ENCODE results near the gene CELSR2.

The CELSR2 gene

GRCh38 chr1:109261006-109261405 is 11.7 kb downstream of the CELSR2 start:
- no peak overlapping the region for H3K27ac ChIP-seq (ENCODE audit: low read length)
- no peaks in the 10 kb centered on the region for H3K9me3 ChIP-seq (ENCODE audit: control insufficient read depth in 1 of 2, low read length in 2 of 2)
- no peak overlapping the region for H3K4me3 ChIP-seq (ENCODE audit: low read depth in 1 of 2, low read length in 2 of 2)
- peaks cover 0 to 20% of the 10 kb centered on the region in 2 donors for H3K36me3 ChIP-seq (ENCODE audit: control insufficient read depth in 1 of 2, insufficient read depth in 2 of 2, low read length in 2 of 2)
- no peaks in the 10 kb centered on the region for H3K27me3 ChIP-seq (ENCODE audit: low read depth, low read length)
- peaks cover 0 to 6% of the 10 kb centered on the region in 2 donors for H3K4me1 ChIP-seq (ENCODE audit: control insufficient read depth in 1 of 2, insufficient read depth in 2 of 2, low read length in 2 of 2)

GRCh38 chr1:109261578-109261977 is 12.2 kb downstream of the CELSR2 start:
- Histone ChIP-seq H3K36me3 (ENCODE audit: control insufficient read depth in 1 of 2, insufficient read depth in 2 of 2, low read length in 2 of 2) (peaks cover 0 to 20% of the 10 kb centered on the region in 2 donors), H3K9me3 (ENCODE audit: control insufficient read depth in 1 of 2, low read length in 2 of 2) (no peaks in the 10 kb centered on the region), H3K27me3 (ENCODE audit: low read depth, low read length) (no peaks in the 10 kb centered on the region), H3K4me1 (ENCODE audit: control insufficient read depth in 1 of 2, insufficient read depth in 2 of 2, low read length in 2 of 2) (peaks cover 0 to 6% of the 10 kb centered on the region in 2 donors), H3K4me3 (ENCODE audit: low read depth in 1 of 2, low read length in 2 of 2) (no peak overlapping the region), H3K27ac (ENCODE audit: low read length) (no peak overlapping the region)

GRCh38 chr1:109262231-109263055 is 13.1 kb downstream of the CELSR2 start:
- H3K27ac ChIP-seq (ENCODE audit: low read length), result no peak overlapping the region
- peaks cover 0 to 20% of the 10 kb centered on the region in 2 donors for H3K36me3 ChIP-seq (ENCODE audit: control insufficient read depth in 1 of 2, insufficient read depth in 2 of 2, low read length in 2 of 2)
- H3K4me1 ChIP-seq (ENCODE audit: control insufficient read depth in 1 of 2, insufficient read depth in 2 of 2, low read length in 2 of 2), result peaks cover 0 to 6% of the 10 kb centered on the region in 2 donors
- no peaks in the 10 kb centered on the region for H3K9me3 ChIP-seq (ENCODE audit: control insufficient read depth in 1 of 2, low read length in 2 of 2)
- H3K4me3 ChIP-seq (ENCODE audit: low read depth in 1 of 2, low read length in 2 of 2), result no peak overlapping the region
- no peaks in the 10 kb centered on the region for H3K27me3 ChIP-seq (ENCODE audit: low read depth, low read length)

- no peak overlapping the region for H3K4me3 ChIP-seq (ENCODE audit: low read depth in 1 of 2, low read length in 2 of 2)
- no peaks in the 10 kb centered on the region for H3K27me3 ChIP-seq (ENCODE audit: low read depth, low read length)
- no peak overlapping the region for H3K27ac ChIP-seq (ENCODE audit: low read length)
- peaks cover 0 to 21% of the 10 kb centered on the region in 2 donors for H3K36me3 ChIP-seq (ENCODE audit: control insufficient read depth in 1 of 2, insufficient read depth in 2 of 2, low read length in 2 of 2)
- peaks cover 0 to 6% of the 10 kb centered on the region in 2 donors for H3K4me1 ChIP-seq (ENCODE audit: control insufficient read depth in 1 of 2, insufficient read depth in 2 of 2, low read length in 2 of 2)
- no peaks in the 10 kb centered on the region for H3K9me3 ChIP-seq (ENCODE audit: control insufficient read depth in 1 of 2, low read length in 2 of 2)
These were observed 13.9 kb downstream of the CELSR2 start for GRCh38 chr1:109263234-109263596.

GRCh38 chr1:109263597-109264378 is 14.4 kb downstream of the CELSR2 start:
- no peaks in the 10 kb centered on the region for H3K9me3 ChIP-seq (ENCODE audit: control insufficient read depth in 1 of 2, low read length in 2 of 2)
- H3K4me1 ChIP-seq (ENCODE audit: control insufficient read depth in 1 of 2, insufficient read depth in 2 of 2, low read length in 2 of 2), result peaks cover 0 to 6% of the 10 kb centered on the region in 2 donors
- no peak overlapping the region for H3K4me3 ChIP-seq (ENCODE audit: low read depth in 1 of 2, low read length in 2 of 2)
- no peak overlapping the region for H3K27ac ChIP-seq (ENCODE audit: low read length)
- no peaks in the 10 kb centered on the region for H3K27me3 ChIP-seq (ENCODE audit: low read depth, low read length)
- peaks cover 0 to 23% of the 10 kb centered on the region in 2 donors for H3K36me3 ChIP-seq (ENCODE audit: control insufficient read depth in 1 of 2, insufficient read depth in 2 of 2, low read length in 2 of 2)

- Histone ChIP-seq H3K27ac (ENCODE audit: low read length) (no peak overlapping the region), H3K9me3 (ENCODE audit: control insufficient read depth in 1 of 2, low read length in 2 of 2) (no peaks in the 10 kb centered on the region), H3K4me3 (ENCODE audit: low read depth in 1 of 2, low read length in 2 of 2) (no peak overlapping the region), H3K36me3 (ENCODE audit: control insufficient read depth in 1 of 2, insufficient read depth in 2 of 2, low read length in 2 of 2) (peaks cover 0 to 24% of the 10 kb centered on the region in 2 donors), H3K27me3 (ENCODE audit: low read depth, low read length) (no peaks in the 10 kb centered on the region), H3K4me1 (ENCODE audit: control insufficient read depth in 1 of 2, insufficient read depth in 2 of 2, low read length in 2 of 2) (peaks cover 0 to 6% of the 10 kb centered on the region in 2 donors)
These were observed 15.0 kb downstream of the CELSR2 start for GRCh38 chr1:109264379-109264755.

GRCh38 chr1:109265016-109265415 is 15.7 kb downstream of the CELSR2 start:
- peaks cover 0 to 6% of the 10 kb centered on the region in 2 donors for H3K4me1 ChIP-seq (ENCODE audit: control insufficient read depth in 1 of 2, insufficient read depth in 2 of 2, low read length in 2 of 2)
- H3K9me3 ChIP-seq (ENCODE audit: control insufficient read depth in 1 of 2, low read length in 2 of 2), result no peaks in the 10 kb centered on the region
- H3K27ac ChIP-seq (ENCODE audit: low read length), result no peak overlapping the region
- H3K27me3 ChIP-seq (ENCODE audit: low read depth, low read length), result no peaks in the 10 kb centered on the region
- H3K36me3 ChIP-seq (ENCODE audit: control insufficient read depth in 1 of 2, insufficient read depth in 2 of 2, low read length in 2 of 2), result peaks cover 0 to 31% of the 10 kb centered on the region in 2 donors
- H3K4me3 ChIP-seq (ENCODE audit: low read depth in 1 of 2, low read length in 2 of 2), result no peak overlapping the region

- peaks cover 0 to 39% of the 10 kb centered on the region in 2 donors for H3K36me3 ChIP-seq (ENCODE audit: control insufficient read depth in 1 of 2, insufficient read depth in 2 of 2, low read length in 2 of 2)
- H3K4me3 ChIP-seq (ENCODE audit: low read depth in 1 of 2, low read length in 2 of 2), result no peak overlapping the region
- no peaks in the 10 kb centered on the region for H3K9me3 ChIP-seq (ENCODE audit: control insufficient read depth in 1 of 2, low read length in 2 of 2)
- no peak overlapping the region for H3K27ac ChIP-seq (ENCODE audit: low read length)
- no peaks in the 10 kb centered on the region for H3K27me3 ChIP-seq (ENCODE audit: low read depth, low read length)
- H3K4me1 ChIP-seq (ENCODE audit: control insufficient read depth in 1 of 2, insufficient read depth in 2 of 2, low read length in 2 of 2), result peaks cover 0 to 6% of the 10 kb centered on the region in 2 donors
These were observed 16.5 kb downstream of the CELSR2 start for GRCh38 chr1:109265741-109266330.

GRCh38 chr1:109266965-109267364 is 17.6 kb downstream of the CELSR2 start:
- no peak overlapping the region for H3K27ac ChIP-seq (ENCODE audit: low read length)
- no peak overlapping the region for H3K4me3 ChIP-seq (ENCODE audit: low read depth in 1 of 2, low read length in 2 of 2)
- peaks cover 0 to 6% of the 10 kb centered on the region in 2 donors for H3K4me1 ChIP-seq (ENCODE audit: control insufficient read depth in 1 of 2, insufficient read depth in 2 of 2, low read length in 2 of 2)
- no peaks in the 10 kb centered on the region for H3K27me3 ChIP-seq (ENCODE audit: low read depth, low read length)
- H3K9me3 ChIP-seq (ENCODE audit: control insufficient read depth in 1 of 2, low read length in 2 of 2), result no peaks in the 10 kb centered on the region
- H3K36me3 ChIP-seq (ENCODE audit: control insufficient read depth in 1 of 2, insufficient read depth in 2 of 2, low read length in 2 of 2), result peaks cover 0 to 40% of the 10 kb centered on the region in 2 donors

- H3K4me1 ChIP-seq (ENCODE audit: control insufficient read depth in 1 of 2, insufficient read depth in 2 of 2, low read length in 2 of 2), result peaks cover 0 to 6% of the 10 kb centered on the region in 2 donors
- no peaks in the 10 kb centered on the region for H3K27me3 ChIP-seq (ENCODE audit: low read depth, low read length)
- H3K27ac ChIP-seq (ENCODE audit: low read length), result no peak overlapping the region
- H3K4me3 ChIP-seq (ENCODE audit: low read depth in 1 of 2, low read length in 2 of 2), result no peak overlapping the region
- no peaks in the 10 kb centered on the region for H3K9me3 ChIP-seq (ENCODE audit: control insufficient read depth in 1 of 2, low read length in 2 of 2)
- H3K36me3 ChIP-seq (ENCODE audit: control insufficient read depth in 1 of 2, insufficient read depth in 2 of 2, low read length in 2 of 2), result peaks cover 0 to 42% of the 10 kb centered on the region in 2 donors
These were observed 18.5 kb downstream of the CELSR2 start for GRCh38 chr1:109267743-109268300.
